GM19397 (cell line): ENCODE results near the gene CKLF.

Experiments used
- ATAC-seq: cut with Tn5 transposase; IDR thresholded peaks from one replicate; pipeline ENCODE4 v1.9.1; 2021; ENCODE audit warnings: mild to moderate bottlenecking, moderate library complexity; ENCODE audit not compliant: unreplicated experiment

The CKLF gene

GRCh38 chr16:66516808-66517585 lies 35.4 kb upstream of the CKLF start:
- peak; percentile 97 for ATAC-seq

DNA sequence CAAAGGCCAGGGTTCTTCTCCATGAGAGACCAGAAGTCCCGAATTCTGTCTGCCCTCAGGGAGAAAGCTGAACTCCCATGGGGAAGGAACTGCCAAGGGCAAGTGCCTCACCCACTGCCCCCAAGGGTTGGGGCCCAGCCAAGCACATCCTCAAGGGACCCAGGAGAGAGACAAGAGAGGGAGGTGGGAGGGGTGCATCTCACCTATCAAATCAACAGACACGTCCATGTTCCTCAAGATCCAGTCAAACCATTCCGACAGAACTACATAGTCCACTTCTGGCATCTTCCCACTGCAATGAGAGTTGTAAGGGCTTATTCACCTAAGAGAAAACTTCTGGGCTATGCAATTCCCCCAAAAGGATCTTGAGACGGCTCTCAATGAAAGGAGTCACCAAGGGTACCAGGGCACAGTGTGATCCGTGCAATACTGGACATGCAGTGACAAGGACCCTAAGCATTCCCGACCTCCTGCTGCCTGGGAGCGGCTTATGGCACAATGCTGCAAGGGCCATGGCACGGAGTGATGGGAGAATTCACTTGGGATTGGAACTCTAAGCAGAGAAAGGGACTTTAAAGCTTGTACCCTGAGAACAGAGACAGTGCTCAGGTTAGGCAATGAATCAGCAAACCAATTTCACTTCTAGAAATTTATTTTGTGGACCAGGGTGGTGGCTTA lies 34.7 kb upstream of the CKLF start:
- ATAC-seq: no peak

DNA sequence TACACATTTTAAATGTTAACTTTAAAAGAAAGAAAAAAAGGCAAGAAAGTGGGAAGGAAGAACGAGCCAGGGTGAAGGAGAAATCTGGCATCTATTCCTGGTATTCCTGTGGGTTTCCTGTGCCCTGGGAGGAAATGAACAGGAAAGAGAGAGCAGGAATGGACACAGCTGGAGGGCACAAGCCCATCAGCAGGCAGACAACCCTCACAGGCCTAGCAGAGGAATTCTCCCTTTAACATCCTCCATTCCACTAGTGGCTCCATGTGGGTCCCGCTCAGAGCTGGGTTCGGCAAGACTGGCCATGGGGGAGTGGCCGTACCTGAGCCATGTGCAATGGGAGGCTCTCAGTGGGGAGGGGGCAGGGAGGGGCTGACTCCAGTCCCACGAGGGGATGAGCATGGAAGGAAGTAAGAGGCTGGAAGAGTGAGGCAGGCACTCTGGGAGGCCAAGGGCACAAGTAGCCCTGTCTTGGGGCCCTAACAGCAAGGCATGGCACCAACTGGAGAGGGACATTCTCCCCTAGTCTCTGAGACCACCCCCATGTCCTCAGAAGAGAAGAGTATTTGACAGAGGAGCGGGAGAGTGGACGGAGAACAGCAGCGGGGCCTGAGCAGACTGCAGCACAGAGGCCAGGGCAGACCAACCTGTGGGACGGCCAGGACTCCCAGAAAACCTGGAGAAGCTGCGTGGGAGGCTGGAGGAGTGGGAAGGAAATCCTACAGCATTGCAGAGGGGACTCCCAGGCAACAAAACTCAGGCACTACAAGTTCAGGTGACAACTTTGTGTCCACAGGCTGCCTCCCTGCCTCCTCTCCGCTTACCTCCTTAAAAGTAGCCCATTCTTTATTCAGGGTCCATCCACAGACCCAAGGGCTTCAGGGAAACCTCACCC lies 32.6 kb upstream of the CKLF start:
- ATAC-seq: no peak

- ATAC-seq: no peak
Measured at GRCh38 chr16:66520406-66521170, 31.8 kb upstream of the CKLF start.

DNA sequence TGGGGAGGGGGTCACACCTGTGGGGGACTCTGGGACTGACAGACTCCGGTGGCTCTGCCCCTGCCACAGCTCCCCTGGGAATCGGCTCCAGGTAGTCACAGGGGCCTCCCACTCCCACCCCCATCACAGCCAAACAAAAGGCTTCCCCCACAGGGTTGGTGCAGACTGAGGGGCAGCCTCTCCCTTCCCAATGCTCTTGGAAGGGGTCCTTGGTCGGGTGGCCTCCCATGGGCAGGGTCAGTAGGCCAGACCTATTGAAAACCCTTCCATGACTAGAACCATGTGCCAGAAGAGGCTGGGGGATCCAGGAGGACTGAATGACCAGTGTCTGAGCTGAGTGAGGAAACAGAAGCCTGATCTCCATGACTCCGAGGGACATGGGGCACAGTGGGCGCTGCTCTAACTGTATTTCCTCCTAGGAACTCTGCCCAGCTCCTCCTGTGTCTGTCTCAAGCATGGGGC lies 31.1 kb upstream of the CKLF start:
- no peak for ATAC-seq

GRCh38 chr16:66521951-66522771 lies 30.2 kb upstream of the CKLF start:
- ATAC-seq: no peak

DNA sequence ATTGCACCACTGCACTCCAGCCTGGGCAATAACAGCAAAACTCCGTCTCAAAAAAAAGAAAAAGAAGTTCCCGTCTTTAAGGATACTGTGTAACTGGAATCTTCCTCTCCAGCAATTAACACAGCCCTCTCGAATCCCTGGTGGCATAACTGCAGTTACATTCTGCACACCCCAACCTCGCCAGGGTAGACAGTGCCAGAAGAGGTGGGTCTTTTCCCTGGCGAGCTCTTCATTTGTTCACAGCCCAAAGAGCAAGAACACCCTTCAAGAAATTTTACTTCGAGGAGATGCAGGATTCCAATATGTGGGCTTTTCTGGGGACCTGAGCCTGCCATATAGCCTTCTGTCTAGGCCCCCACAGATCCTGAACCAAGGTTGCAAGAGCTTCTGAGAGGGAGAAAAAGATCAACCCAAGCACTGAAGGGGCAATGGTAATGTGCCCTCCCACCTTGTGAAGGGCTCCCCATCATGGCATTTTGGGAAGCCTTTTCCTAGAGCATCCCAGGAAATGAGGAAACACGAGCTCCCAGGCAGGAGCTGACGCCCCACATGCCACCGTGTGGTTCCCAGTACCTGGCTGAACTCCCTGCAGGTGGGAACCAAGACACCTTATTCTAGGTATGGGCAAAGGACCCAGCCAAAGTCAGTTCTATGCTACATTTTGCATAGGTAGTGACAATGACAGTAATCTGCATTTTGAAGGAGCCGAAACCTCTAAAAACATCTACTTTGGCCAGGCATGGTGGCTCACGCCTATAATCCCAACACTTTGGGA lies 29.4 kb upstream of the CKLF start:
- ATAC-seq: no peak

GRCh38 chr16:66523861-66524354 lies 28.5 kb upstream of the CKLF start:
- ATAC-seq: no peak

DNA sequence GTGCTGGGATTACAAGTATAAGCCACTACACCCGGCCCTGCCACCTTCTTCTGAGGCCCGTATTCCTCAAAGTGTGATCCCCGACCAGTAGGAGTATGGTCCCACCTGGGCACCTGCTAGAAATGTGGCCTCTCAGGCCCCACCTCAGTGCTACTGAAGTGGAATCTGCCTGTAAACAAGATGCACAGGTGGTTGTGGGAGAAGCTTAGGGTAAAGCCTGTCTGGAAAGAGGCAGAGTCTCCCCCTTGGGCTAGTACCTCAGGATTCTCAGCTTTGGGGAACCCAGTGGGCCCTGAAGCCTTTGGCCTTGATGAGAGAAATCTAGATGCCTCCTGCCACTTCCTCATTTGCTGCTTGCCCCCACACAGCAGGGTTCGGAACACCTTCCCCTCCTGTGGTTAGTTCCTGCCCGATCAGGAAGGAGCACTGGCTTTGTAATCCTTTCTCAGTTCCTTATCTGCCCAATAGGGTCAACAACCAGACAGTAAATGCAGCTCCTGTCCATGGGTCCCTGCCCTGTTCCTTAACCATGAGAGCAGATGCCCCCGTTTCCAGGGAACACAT lies 27.7 kb upstream of the CKLF start:
- ATAC-seq: no peak

DNA sequence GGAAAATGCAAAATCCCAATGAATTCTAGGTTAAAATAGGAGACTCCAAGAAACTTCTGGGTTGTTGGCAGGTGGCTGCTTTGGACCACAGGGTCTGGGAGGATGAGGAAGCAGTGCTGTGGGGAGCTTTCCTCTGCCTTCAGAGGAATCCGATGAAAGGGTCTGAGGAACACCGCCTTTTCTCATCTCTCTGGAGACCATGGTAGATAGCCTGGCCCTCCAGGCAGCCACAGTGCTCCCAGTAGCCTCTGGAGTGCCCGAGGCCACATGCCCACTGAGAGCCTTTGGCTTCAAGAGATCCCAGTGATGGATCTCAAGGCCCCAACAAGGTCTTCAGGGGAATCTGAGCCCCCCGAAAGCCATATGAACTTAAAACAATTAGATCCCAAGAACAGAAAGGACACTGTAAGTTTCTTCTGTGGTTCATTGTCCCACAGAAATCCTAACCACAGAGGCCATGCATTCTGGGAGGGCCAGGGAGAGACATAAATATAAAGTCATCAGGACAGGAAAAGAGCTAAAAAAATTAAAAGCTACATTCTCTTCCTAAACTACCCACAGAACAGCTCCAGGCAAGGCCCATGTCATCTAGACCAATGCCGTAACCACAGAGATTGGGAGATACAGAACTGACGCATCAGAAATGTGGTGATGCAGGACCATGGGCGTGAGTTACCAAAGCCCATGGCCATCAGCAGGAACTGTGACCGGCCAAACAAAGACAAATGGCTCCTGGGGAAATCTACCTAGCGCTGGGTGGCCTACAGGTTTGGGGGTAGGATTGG lies 26.8 kb upstream of the CKLF start:
- no peak for ATAC-seq

- ATAC-seq: no peak
Measured at GRCh38 chr16:66528294-66528693, 24.1 kb upstream of the CKLF start.

- ATAC-seq: no peak
Measured at GRCh38 chr16:66529475-66529874, 22.9 kb upstream of the CKLF start.

GRCh38 chr16:66534376-66534799 lies 18.0 kb upstream of the CKLF start:
- no peak for ATAC-seq

GRCh38 chr16:66536525-66536924 lies 15.9 kb upstream of the CKLF start:
- no peak for ATAC-seq

- no peak for ATAC-seq
Measured at GRCh38 chr16:66537236-66537635, 15.1 kb upstream of the CKLF start.

DNA sequence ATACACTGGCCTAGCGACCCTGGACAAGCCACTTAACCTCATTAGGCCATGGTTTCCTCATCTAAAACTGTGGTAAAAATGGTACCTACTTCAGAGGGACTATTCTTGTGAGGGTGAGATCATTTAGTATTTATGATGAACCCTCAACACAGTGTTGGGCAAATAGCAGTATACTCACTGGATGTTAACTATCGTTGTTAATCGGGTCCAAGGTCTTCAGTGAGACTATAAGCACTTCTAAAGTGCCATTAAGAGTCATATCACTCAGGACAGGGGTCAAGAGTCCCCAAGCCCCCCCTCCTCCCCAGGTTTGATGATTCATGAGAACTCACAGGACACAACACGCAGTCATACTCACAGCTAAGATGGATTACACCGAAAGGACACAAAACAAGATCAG lies 13.5 kb upstream of the CKLF start:
- no peak for ATAC-seq

- no peak for ATAC-seq
Measured at GRCh38 chr16:66539623-66540469, 12.5 kb upstream of the CKLF start.
